ENCODE measurements around the gene SRXN1.

GRCh38 chr20:698276-698675, 45.3 kb upstream of the SRXN1 start:
- TF ChIP-seq CTCF (IDR thresholded peaks at IDR 0.05; ENCODE audit: extremely low read depth in 1 of 2, insufficient read depth in 1 of 2, low read depth in 1 of 2, low read length in 2 of 2) (no peak), POLR2A (IDR thresholded peaks at IDR 0.05; ENCODE audit: low read depth, low read length) (no peak), MYC (IDR thresholded peaks at IDR 0.05; ENCODE audit: low read depth, low read length) (no peak), POLR2AphosphoS5 (IDR thresholded peaks at IDR 0.05; ENCODE audit: insufficient read depth, low read depth, low read length) (no peak), FOS (IDR thresholded peaks at IDR 0.05; ENCODE audit: borderline replicate concordance, insufficient read depth, low read length) (no peak), EZH2 (IDR thresholded peaks at IDR 0.05; ENCODE audit: borderline replicate concordance, low read depth, low read length, severe bottlenecking) (no peak)
